ENCODE results near the gene CHRNB2. TPM values are rescaled to one million over a fixed set of nuclear protein-coding genes. Genes with fewer than 3 reads are reported as not detected.

The CHRNB2 gene
- total and polyA plus RNA-seq, 2 of the 4 experiments (the other 2 are of a cell fraction) = under 0.01 to 0.03 TPM

DNA sequence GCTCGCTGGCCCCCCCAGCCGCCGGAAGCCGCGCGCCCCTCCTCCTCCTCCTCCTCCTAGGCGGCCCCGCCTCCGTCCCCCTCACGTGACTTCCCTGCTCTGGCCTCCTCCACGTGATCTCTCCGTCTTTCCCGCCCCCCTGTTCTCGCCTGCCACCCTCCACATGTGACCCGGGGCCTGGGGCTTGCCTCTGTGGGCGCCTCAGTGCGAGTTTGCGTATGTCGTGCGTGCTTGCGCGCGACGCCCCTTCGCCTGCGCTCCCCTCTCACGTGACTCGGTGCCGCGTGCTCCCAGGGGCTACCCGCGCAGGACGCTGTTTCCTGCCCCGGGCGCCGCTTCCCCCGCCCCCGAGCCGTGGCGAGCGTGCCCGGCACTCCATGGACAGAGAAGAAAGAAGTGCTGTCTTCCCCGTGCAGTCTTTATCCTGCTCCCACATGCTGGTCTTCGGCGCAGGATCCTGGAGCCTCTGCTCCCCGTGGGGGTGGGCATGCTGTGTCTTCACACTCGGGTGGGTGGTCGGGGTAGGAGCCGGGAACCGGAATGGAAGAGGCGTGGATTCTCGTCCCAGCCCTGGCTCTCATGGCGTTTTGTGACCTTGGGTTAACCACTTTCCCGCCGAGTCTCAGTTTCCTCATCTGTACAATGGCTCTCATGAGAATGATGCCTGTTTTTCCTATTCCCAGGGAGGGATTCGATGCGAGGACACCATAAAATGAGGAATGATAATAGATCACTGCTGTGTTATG, 8.7 kb upstream of the CHRNB2 start:
- no TSS peak for BruUV-seq (replicated peaks)
- intact Hi-C loops (cut with micrococcal nuclease) = loop anchor here (1.0 to 5.0 kb wide), 5 partner anchors 110 to 502 kb away; no protein-coding TSS in a partner anchor
- TF ChIP-seq NFE2L2 (IDR thresholded peaks at IDR 0.05; ENCODE audit: low read depth, low read length) (no peak), RFX5 (IDR thresholded peaks at IDR 0.05; ENCODE audit: low read depth, low read length) (no peak), MXI1 (IDR thresholded peaks at IDR 0.05; ENCODE audit: borderline replicate concordance, low read depth, low read length) (peak; percentile 94), POLR2A (IDR thresholded peaks at IDR 0.05; ENCODE audit: low read depth, low read length) (no peak), USF2 (IDR thresholded peaks at IDR 0.05; ENCODE audit: low read depth, low read length) (peak; percentile 100), RCOR1 (IDR thresholded peaks at IDR 0.05; ENCODE audit: insufficient replicate concordance, low read length) (peak; percentile 88), SMC3 (IDR thresholded peaks at IDR 0.05; ENCODE audit: low read depth, low read length) (no peak), CEBPB (IDR thresholded peaks at IDR 0.05; ENCODE audit: low read depth, low read length) (no peak), FOS (IDR thresholded peaks at IDR 0.05; ENCODE audit: low read depth, low read length) (peak; percentile 99), BHLHE40 (IDR thresholded peaks at IDR 0.05; ENCODE audit: low read depth, low read length) (peak; percentile 98), MAFK (IDR thresholded peaks at IDR 0.05; ENCODE audit: low read depth, low read length) (no peak), CTCF (conservative IDR thresholded peaks at IDR 0.05; ENCODE audit: low read depth, low read length) (no peak), MAZ (IDR thresholded peaks at IDR 0.05; ENCODE audit: borderline replicate concordance, low read depth, low read length) (peak; percentile 99)

More for the DNA sequence above, 8.7 kb upstream of the CHRNB2 start:
- H3K9me1 ChIP-seq (ENCODE audit: insufficient read depth, low read length) = peaks cover 17% of the 10 kb centered on the region; the same call in 1 of the 2 replicates
- H3K23ac ChIP-seq (ENCODE audit: low read depth, low read length) = 0 out of 2 replicates have a peak overlapping the region, but pooled peaks have one; percentile 35
- peaks cover 15% of the 10 kb centered on the region for H3K36me3 ChIP-seq (ENCODE audit: control insufficient read depth, insufficient read depth, low read length)
- peak overlapping the region; percentile 86 for H3K56ac ChIP-seq (ENCODE audit: extremely low read depth, insufficient read depth, low read length)
- in situ Hi-C loops (cut with MboI; ENCODE audit: low sequenced_read_pairs) = no loop called here
- peak overlapping the region; percentile 16 for H3K18ac ChIP-seq (ENCODE audit: low read depth, low read length)
- H3K4me3 ChIP-seq (ENCODE audit: insufficient read depth, low read depth, low read length) = peak overlapping the region; percentile 52
- peaks cover 19 to 39% of the 10 kb centered on the region in 2 experiments for H3K79me1 ChIP-seq (ENCODE audit: low read depth in 1 of 2, low read length in 2 of 2)
- H3K9me3 ChIP-seq (ENCODE audit: control insufficient read depth, insufficient read depth, low read length) = no peaks in the 10 kb centered on the region
- peaks cover 3% of the 10 kb centered on the region for H3K4me1 ChIP-seq (ENCODE audit: control insufficient read depth, insufficient read depth, low read length)
- ATAC-seq (ENCODE audit: low read depth) (peak; percentile 86), DNase-seq (peak; percentile 99)
- peak overlapping the region; percentile 83 for H3K9ac ChIP-seq (ENCODE audit: low read depth, low read length)
- H3K27me3 ChIP-seq (ENCODE audit: control insufficient read depth, insufficient read depth, low read length) = no peaks in the 10 kb centered on the region
- H4K5ac ChIP-seq (ENCODE audit: low read depth, low read length) = peak overlapping the region; percentile 63
- 0% methylated on average over 18 of the region's 57 CpGs; no CpG with 5 or more reads in 1 of the 2 experiments for WGBS, 2 experiments (ENCODE audit: extremely low coverage in 2 of 2, insufficient read length in 1 of 2)
- ChIA-PET POLR2A (ENCODE audit: unreplicated experiment) (interaction anchor here (0.6 to 0.7 kb wide), 3 partner anchors 24 to 457 kb away, joined by 3 to 13 read pairs (median 8); no protein-coding TSS in a partner anchor), CTCF (interaction anchor here (1.0 to 1.6 kb wide), 8 partner anchors 9 to 320 kb away, joined by 3 to 10 read pairs (median 6); partner anchors contain the start of genes CHRNB2 and KCNN3)
- peak overlapping the region; percentile 82 for H3K4me2 ChIP-seq (ENCODE audit: low read depth, low read length)
- peak overlapping the region; percentile 68 for H2BK5ac ChIP-seq (ENCODE audit: low read depth, low read length, poor library complexity, severe bottlenecking)
- peak overlapping the region; percentile 80 for H3K14ac ChIP-seq (replicated peaks; ENCODE audit: low read depth, low read length)
- peaks cover 29% of the 10 kb centered on the region for H4K20me1 ChIP-seq (ENCODE audit: insufficient read depth, low read length)
- H4K91ac ChIP-seq (ENCODE audit: insufficient read depth, low read depth, low read length) = peak overlapping the region; percentile 85
- H2AK5ac ChIP-seq (ENCODE audit: low read depth, low read length) = peak overlapping the region; percentile 86
- H2AK9ac ChIP-seq (replicated peaks; ENCODE audit: low read depth, low read length, poor library complexity) = peak overlapping the region; percentile 89
- dilution Hi-C loops (cut with HindIII; ENCODE audit: low sequenced_read_pairs, unreplicated experiment) = no loop called here
- H2BK120ac ChIP-seq (ENCODE audit: low read depth, low read length) = peak overlapping the region; percentile 56
- peak overlapping the region; percentile 34; the same call in 1 of the 2 replicates for H2BK20ac ChIP-seq (ENCODE audit: low read depth, low read length)
- H2BK15ac ChIP-seq (ENCODE audit: low read depth, low read length) = peak overlapping the region; percentile 55; the same call in 1 of the 3 replicates
- H2AFZ ChIP-seq (replicated peaks; ENCODE audit: low read length, poor library complexity) = peak overlapping the region; percentile 99
- H4K8ac ChIP-seq (ENCODE audit: low read depth in 2 of 2, low read length in 2 of 2) = peak overlapping the region; percentile 73 to 94
- H3K27ac ChIP-seq (ENCODE audit: insufficient read depth, low read length) = peak overlapping the region; percentile 89
- peak overlapping the region; percentile 82 for H3K4ac ChIP-seq (ENCODE audit: low read depth, low read length)
